Measurements from ENCODE around the gene ATG4B.

Gene ATG4B

GRCh38 chr2:241618829-241619228 is 18.7 kb upstream of the ATG4B start:
- H3K27me3 Mint-ChIP-seq: no peaks in the 10 kb centered on the region
- ATAC-seq (replicated peaks) (no peak), DNase-seq (no peak)
- H3K4me1 Mint-ChIP-seq: peaks cover 29 to 33% of the 10 kb centered on the region in 2 donors
- H3K27ac Mint-ChIP-seq: no peak overlapping the region
- peaks cover 10 to 19% of the 10 kb centered on the region in 2 donors for H3K9me3 Mint-ChIP-seq
- H3K4me3 Mint-ChIP-seq: no peak overlapping the region
- peaks cover 30 to 48% of the 10 kb centered on the region in 2 donors for H3K36me3 Mint-ChIP-seq

DNA sequence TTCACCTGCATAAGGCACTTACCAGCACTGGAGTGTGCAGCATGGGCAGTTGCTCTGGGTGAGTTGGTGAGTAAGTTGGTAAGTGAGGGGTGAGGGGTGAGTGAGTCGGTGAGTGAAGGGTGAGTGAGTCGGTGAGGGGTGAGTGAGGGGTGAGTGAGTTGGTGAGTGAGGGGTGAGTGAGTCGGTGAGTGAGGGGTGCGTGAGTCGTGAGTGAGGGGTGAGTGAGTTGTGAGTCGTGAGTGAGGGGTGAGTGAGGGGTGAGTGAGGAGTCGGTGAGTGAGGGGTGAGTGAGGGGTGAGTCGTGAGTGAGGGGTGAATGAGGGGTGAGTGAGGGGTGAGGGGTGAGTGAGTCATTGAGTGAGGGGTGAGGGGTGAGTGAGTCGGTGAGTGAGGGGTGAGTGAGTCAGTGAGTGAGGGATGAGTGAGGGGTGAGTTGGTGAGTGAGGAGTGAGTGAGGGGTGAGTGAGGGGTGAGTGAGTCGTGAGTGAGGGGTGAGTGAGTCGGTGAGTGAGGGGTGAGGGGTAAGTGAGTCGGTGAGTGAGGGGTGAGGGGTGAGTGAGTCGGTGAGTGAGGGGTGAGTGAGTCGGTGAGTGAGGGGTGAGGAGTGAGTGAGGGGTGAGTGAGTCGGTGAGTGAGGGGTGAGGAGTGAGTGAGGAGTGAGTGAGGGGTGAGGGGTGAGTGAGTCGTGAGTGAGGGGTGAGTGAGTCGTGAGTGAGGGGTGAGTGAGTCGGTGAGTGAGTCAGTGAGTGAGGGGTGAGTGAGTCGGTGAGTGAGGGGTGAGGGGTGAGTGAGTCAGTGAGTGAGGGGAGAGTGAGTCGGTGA is 17.7 kb upstream of the ATG4B start:
- no peaks in the 10 kb centered on the region for H3K27me3 Mint-ChIP-seq
- DNase-seq (no peak), ATAC-seq (replicated peaks) (no peak)
- peaks cover 10 to 19% of the 10 kb centered on the region in 2 donors for H3K9me3 Mint-ChIP-seq
- no peak overlapping the region for H3K4me3 Mint-ChIP-seq
- H3K36me3 Mint-ChIP-seq: peaks cover 30 to 48% of the 10 kb centered on the region in 2 donors
- peak overlapping the region; percentile 60 for H3K27ac Mint-ChIP-seq
- peaks cover 29 to 33% of the 10 kb centered on the region in 2 donors for H3K4me1 Mint-ChIP-seq

- H3K27ac Mint-ChIP-seq: peak overlapping the region; percentile 65
- peaks cover 10 to 19% of the 10 kb centered on the region in 2 donors for H3K9me3 Mint-ChIP-seq
- H3K36me3 Mint-ChIP-seq: peaks cover 30 to 51% of the 10 kb centered on the region in 2 donors
- H3K4me1 Mint-ChIP-seq: peaks cover 29 to 33% of the 10 kb centered on the region in 2 donors
- DNase-seq (no peak), ATAC-seq (replicated peaks) (peak in 1 of 2 donors; percentile 26)
- H3K4me3 Mint-ChIP-seq: no peak overlapping the region
- H3K27me3 Mint-ChIP-seq: no peaks in the 10 kb centered on the region
Observed at GRCh38 chr2:241620419-241620769, 17.1 kb upstream of the ATG4B start.

- Mint-ChIP-seq H3K4me3 (no peak overlapping the region), H3K4me1 (peaks cover 11 to 21% of the 10 kb centered on the region in 2 donors), H3K27ac (no peak overlapping the region), H3K36me3 (peaks cover 18 to 30% of the 10 kb centered on the region in 2 donors), H3K9me3 (no peaks in the 10 kb centered on the region), H3K27me3 (no peaks in the 10 kb centered on the region)
- ATAC-seq (replicated peaks) (no peak), DNase-seq (no peak)
Observed at GRCh38 chr2:241627675-241628074, 9.8 kb upstream of the ATG4B start.

- peaks cover 11 to 30% of the 10 kb centered on the region in 2 donors for H3K4me1 Mint-ChIP-seq
- no peak overlapping the region for H3K4me3 Mint-ChIP-seq
- peaks cover 23 to 44% of the 10 kb centered on the region in 2 donors for H3K36me3 Mint-ChIP-seq
- DNase-seq (no peak), ATAC-seq (replicated peaks) (no peak)
- peak overlapping the region; percentile 47 for H3K27ac Mint-ChIP-seq
- no peaks in the 10 kb centered on the region for H3K9me3 Mint-ChIP-seq
- H3K27me3 Mint-ChIP-seq: no peaks in the 10 kb centered on the region
Observed at GRCh38 chr2:241629762-241630435, 7.6 kb upstream of the ATG4B start.

GRCh38 chr2:241632478-241633325 is 4.8 kb upstream of the ATG4B start:
- H3K27me3 Mint-ChIP-seq: no peaks in the 10 kb centered on the region
- no peaks in the 10 kb centered on the region for H3K9me3 Mint-ChIP-seq
- DNase-seq (no peak), ATAC-seq (replicated peaks) (no peak)
- no peak overlapping the region for H3K27ac Mint-ChIP-seq
- peaks cover 13 to 44% of the 10 kb centered on the region in 2 donors for H3K4me1 Mint-ChIP-seq
- H3K4me3 Mint-ChIP-seq: no peak overlapping the region
- H3K36me3 Mint-ChIP-seq: peaks cover 20 to 35% of the 10 kb centered on the region in 2 donors

DNA sequence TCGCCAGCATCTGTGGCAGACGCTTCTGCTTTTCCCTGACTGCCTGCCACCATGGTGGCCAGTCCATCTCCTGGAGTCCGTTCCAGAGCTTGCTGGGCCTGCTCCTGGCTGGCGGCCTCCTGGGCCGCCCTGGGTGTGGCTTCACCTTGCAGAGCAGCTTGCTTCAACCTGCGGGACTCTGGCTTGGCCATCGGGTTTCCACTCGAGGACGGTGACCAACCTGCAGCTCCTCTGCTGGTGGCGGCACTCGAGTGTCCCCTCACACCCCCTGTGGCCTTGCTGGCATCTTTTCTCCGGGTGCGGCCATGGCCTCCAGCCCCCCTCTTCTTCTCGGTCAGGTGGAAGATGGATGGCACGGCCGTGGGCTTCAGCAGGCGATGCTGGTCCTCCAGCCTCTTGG is 3.9 kb upstream of the ATG4B start:
- DNase-seq: no peak
- Mint-ChIP-seq H3K27ac (no peak overlapping the region), H3K4me1 (peaks cover 12 to 43% of the 10 kb centered on the region in 2 donors), H3K36me3 (peaks cover 11 to 26% of the 10 kb centered on the region in 2 donors), H3K4me3 (no peak overlapping the region), H3K27me3 (no peaks in the 10 kb centered on the region), H3K9me3 (no peaks in the 10 kb centered on the region)
- ATAC-seq (replicated peaks): no peak

DNA sequence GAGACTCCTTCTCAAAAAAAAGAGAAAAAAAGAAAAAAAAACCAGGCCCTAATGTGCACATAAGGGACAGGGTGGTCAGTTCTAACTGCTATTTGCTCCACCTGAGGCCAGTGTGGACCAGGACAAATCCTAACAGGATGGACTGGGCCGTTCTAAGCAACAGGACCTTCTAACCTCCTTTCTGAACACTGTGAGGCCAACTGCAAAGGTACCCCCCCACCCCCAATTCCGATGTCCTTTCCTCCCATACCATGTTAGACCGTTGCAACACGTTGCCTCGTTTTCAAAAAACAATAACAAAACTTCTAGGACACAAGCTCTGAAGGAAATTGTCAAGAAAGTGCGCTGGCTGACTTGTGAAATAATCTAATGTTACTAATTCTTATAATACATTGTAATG is 1.7 kb upstream of the ATG4B start:
- H3K36me3 Mint-ChIP-seq: peaks cover 19 to 36% of the 10 kb centered on the region in 2 donors
- H3K27me3 Mint-ChIP-seq: no peaks in the 10 kb centered on the region
- peak overlapping the region; percentile 80 to 83 for H3K4me3 Mint-ChIP-seq
- DNase-seq (no peak), ATAC-seq (replicated peaks) (no peak)
- H3K9me3 Mint-ChIP-seq: peaks cover 0 to 4% of the 10 kb centered on the region in 2 donors
- peak overlapping the region; percentile 89 for H3K27ac Mint-ChIP-seq
- H3K4me1 Mint-ChIP-seq: peaks cover 22 to 55% of the 10 kb centered on the region in 2 donors

- peaks cover 19 to 40% of the 10 kb centered on the region in 2 donors for H3K36me3 Mint-ChIP-seq
- ATAC-seq (replicated peaks) (peak; percentile 55 to 59), DNase-seq (peak; percentile 20)
- H3K9me3 Mint-ChIP-seq: peaks cover 0 to 4% of the 10 kb centered on the region in 2 donors
- peaks cover 27 to 61% of the 10 kb centered on the region in 2 donors for H3K4me1 Mint-ChIP-seq
- H3K4me3 Mint-ChIP-seq: peak overlapping the region; percentile 80 to 83
- H3K27me3 Mint-ChIP-seq: no peaks in the 10 kb centered on the region
- H3K27ac Mint-ChIP-seq: peak overlapping the region; percentile 89
Observed at GRCh38 chr2:241636182-241637017, 1.1 kb upstream of the ATG4B start.

GRCh38 chr2:241637795-241638660 is 535 bp downstream of the ATG4B start:
- Mint-ChIP-seq H3K4me1 (peaks cover 32 to 68% of the 10 kb centered on the region in 2 donors), H3K27ac (peak overlapping the region; percentile 98), H3K36me3 (peaks cover 12 to 39% of the 10 kb centered on the region in 2 donors), H3K4me3 (peak overlapping the region; percentile 95 to 96), H3K27me3 (no peaks in the 10 kb centered on the region), H3K9me3 (peaks cover 0 to 4% of the 10 kb centered on the region in 2 donors)
- no peak for DNase-seq
- ATAC-seq (replicated peaks): peak; percentile 44 to 48

- H3K4me3 Mint-ChIP-seq: peak overlapping the region; percentile 95 to 96
- H3K4me1 Mint-ChIP-seq: peaks cover 33 to 70% of the 10 kb centered on the region in 2 donors
- H3K27ac Mint-ChIP-seq: peak overlapping the region; percentile 92
Observed at GRCh38 chr2:241638940-241639339, 1.4 kb downstream of the ATG4B start.

GRCh38 chr2:241639385-241639784 is 1.9 kb downstream of the ATG4B start:
- Mint-ChIP-seq H3K36me3 (peaks cover 16 to 33% of the 10 kb centered on the region in 2 donors), H3K27me3 (no peaks in the 10 kb centered on the region), H3K9me3 (peaks cover 0 to 4% of the 10 kb centered on the region in 2 donors), H3K27ac (no peak overlapping the region), H3K4me1 (peaks cover 36 to 75% of the 10 kb centered on the region in 2 donors), H3K4me3 (peak overlapping the region in 1 of 2 donors; percentile 19)
- DNase-seq (no peak), ATAC-seq (replicated peaks) (no peak)

More at GRCh38 chr2:241638940-241639339, 1.4 kb downstream of the ATG4B start:
- DNase-seq: no peak
- Mint-ChIP-seq H3K36me3 (peaks cover 11 to 31% of the 10 kb centered on the region in 2 donors), H3K9me3 (peaks cover 0 to 4% of the 10 kb centered on the region in 2 donors), H3K27me3 (no peaks in the 10 kb centered on the region)
- ATAC-seq (replicated peaks): no peak
